Peyer's patch (tissue), 4 donors: Measurements from ENCODE around the gene RRBP1. TPM values are rescaled to one million over a fixed set of nuclear protein-coding genes. Genes with fewer than 3 reads are reported as not detected.

ENCODE experiments used
- DNase-seq, 3 donors: peaks; one replicate each; pipeline ENCODE4 v3.0.0-alpha.2; 2017 to 2019
- H3K27ac ChIP-seq, 4 donors: fragments of 200-600 bp; sonication (generic); one replicate each; pipeline ENCODE4 v1.5.1; 2016 to 2019
- H3K27me3 ChIP-seq, 2 donors: fragments of 200-600 bp; sonication (generic); one replicate each; pipeline ENCODE4 v1.5.1; 2019
- H3K36me3 ChIP-seq, 3 donors: fragments of 200-600 bp; sonication (generic); one replicate each; pipeline ENCODE4 v1.5.1; 2016 to 2019
- H3K4me1 ChIP-seq, 4 donors: fragments of 200-600 bp; sonication (generic); one replicate each; pipeline ENCODE4 v1.5.1; 2016 to 2019
- H3K4me3 ChIP-seq, 4 donors: fragments of 200-600 bp; sonication (generic); 1 replicate in 3 of 4; 2 replicates in 1 of 4; pipeline ENCODE4 v1.5.1; 2016 to 2019; ENCODE audit warnings: mild to moderate bottlenecking in 1 of 4
- H3K9me3 ChIP-seq, 4 donors: fragments of 200-600 bp; sonication (generic); one replicate each; pipeline ENCODE4 v1.5.1; 2016 to 2019; ENCODE audit warnings: mild to moderate bottlenecking in 1 of 4
- CTCF ChIP-seq, 6 experiments: fragments of 450-650 bp in 4 of 6; fragments of 200-600 bp in 2 of 6; sonication (generic) in 1 of 6; IDR thresholded peaks; one replicate each; pipeline ENCODE4 v1.5.1; 2017 to 2019; ENCODE audit warnings: antibody characterized with exemption in 6 of 6, mild to moderate bottlenecking in 3 of 6, moderate library complexity in 1 of 6
- POLR2A ChIP-seq, 2 donors: fragments of 450-650 bp; IDR thresholded peaks; one replicate each; pipeline ENCODE4 v1.5.1; 2017; ENCODE audit warnings: antibody characterized with exemption in 2 of 2, mild to moderate bottlenecking in 2 of 2, moderate library complexity in 2 of 2
- total RNA-seq, 4 donors: library from RNA; depleted of rRNA; stranded (reverse); fragments of >200 nt; gene quantifications; one replicate each; pipeline ENCODE4 v1.1.0, GENCODE V29; 2016

Gene RRBP1
- 100 to 1,000 TPM; 169 to 328 (median 249) TPM for total RNA-seq

- Histone ChIP-seq H3K36me3 (peaks cover 0 to 19% (median 0%) of the 10 kb centered on the region in 3 donors), H3K27me3 (no peaks in the 10 kb centered on the region), H3K27ac (peak within 1 kb of the TSS; percentile 91 to 99 (median 94)), H3K4me1 (peaks cover 0 to 26% (median 2%) of the 10 kb centered on the region in 4 donors), H3K4me3 (peak within 1 kb of the TSS; percentile 67 to 99 (median 95)), H3K9me3 (no peaks in the 10 kb centered on the region)
- peak; percentile 96 to 99 (median 99) for DNase-seq
- TF ChIP-seq CTCF (IDR thresholded peaks at IDR 0.05) (peak; percentile 68 to 83 (median 75)), POLR2A (IDR thresholded peaks at IDR 0.05) (peak; percentile 97 to 98)
These were observed at the start of gene RRBP1 for GRCh38 chr20:17682103-17682888. TSS of gene RRBP1 (minus strand) at chr20:17682242. CDS start at chr20:17660507, 21,735 bp downstream.

- no peaks in the 10 kb centered on the region for H3K9me3 ChIP-seq
- H3K4me3 ChIP-seq, result no peak overlapping the region
- H3K27ac ChIP-seq, result no peak overlapping the region
- H3K4me1 ChIP-seq, result peaks cover 0 to 14% (median 0%) of the 10 kb centered on the region in 4 donors
- DNase-seq, result peak in 1 of 3 donors; percentile 62
- no peaks in the 10 kb centered on the region for H3K36me3 ChIP-seq
- no peaks in the 10 kb centered on the region for H3K27me3 ChIP-seq
- no peak for TF ChIP-seq POLR2A (IDR thresholded peaks at IDR 0.05)
- no peak for TF ChIP-seq CTCF (IDR thresholded peaks at IDR 0.05)
These were observed 49.2 kb upstream of the RRBP1 start for GRCh38 chr20:17731233-17731632.

GRCh38 chr20:17730071-17730470 lies 48.0 kb upstream of the RRBP1 start:
- Histone ChIP-seq H3K27me3 (no peaks in the 10 kb centered on the region), H3K36me3 (no peaks in the 10 kb centered on the region), H3K9me3 (no peaks in the 10 kb centered on the region), H3K4me1 (peaks cover 0 to 14% (median 0%) of the 10 kb centered on the region in 4 donors), H3K27ac (no peak overlapping the region), H3K4me3 (no peak overlapping the region)
- DNase-seq, result no peak
- TF ChIP-seq POLR2A (IDR thresholded peaks at IDR 0.05), result no peak

- no peaks in the 10 kb centered on the region for H3K4me1 ChIP-seq
- no peaks in the 10 kb centered on the region for H3K27me3 ChIP-seq
- no peaks in the 10 kb centered on the region for H3K9me3 ChIP-seq
- DNase-seq, result no peak
- no peaks in the 10 kb centered on the region for H3K36me3 ChIP-seq
- no peak overlapping the region for H3K4me3 ChIP-seq
- H3K27ac ChIP-seq, result no peak overlapping the region
- TF ChIP-seq CTCF (IDR thresholded peaks at IDR 0.05), result no peak
- no peak for TF ChIP-seq POLR2A (IDR thresholded peaks at IDR 0.05)
These were observed 46.0 kb upstream of the RRBP1 start for GRCh38 chr20:17728074-17728473.

- Histone ChIP-seq H3K9me3 (no peaks in the 10 kb centered on the region), H3K27me3 (no peaks in the 10 kb centered on the region), H3K36me3 (no peaks in the 10 kb centered on the region), H3K4me1 (peaks cover 0 to 6% (median 0%) of the 10 kb centered on the region in 4 donors), H3K27ac (no peak overlapping the region), H3K4me3 (no peak overlapping the region)
- TF ChIP-seq CTCF (IDR thresholded peaks at IDR 0.05), result no peak
- TF ChIP-seq POLR2A (IDR thresholded peaks at IDR 0.05), result no peak
- DNase-seq, result no peak
These were observed 45.3 kb upstream of the RRBP1 start for GRCh38 chr20:17727351-17727750.

- Histone ChIP-seq H3K36me3 (no peaks in the 10 kb centered on the region), H3K27ac (no peak overlapping the region), H3K9me3 (no peaks in the 10 kb centered on the region), H3K4me1 (peaks cover 0 to 7% (median under 1%) of the 10 kb centered on the region in 4 donors), H3K4me3 (no peak overlapping the region), H3K27me3 (no peaks in the 10 kb centered on the region)
- DNase-seq, result no peak
- TF ChIP-seq CTCF (IDR thresholded peaks at IDR 0.05), result no peak
These were observed 44.9 kb upstream of the RRBP1 start for GRCh38 chr20:17726902-17727301.
